ENCODE measurements around the gene CCNI2. TPM values are rescaled to one million over a fixed set of nuclear protein-coding genes. Genes with fewer than 3 reads are reported as not detected.

Gene CCNI2
- total RNA-seq, 1 donor from 2014 or later, result 3.8 TPM

DNA sequence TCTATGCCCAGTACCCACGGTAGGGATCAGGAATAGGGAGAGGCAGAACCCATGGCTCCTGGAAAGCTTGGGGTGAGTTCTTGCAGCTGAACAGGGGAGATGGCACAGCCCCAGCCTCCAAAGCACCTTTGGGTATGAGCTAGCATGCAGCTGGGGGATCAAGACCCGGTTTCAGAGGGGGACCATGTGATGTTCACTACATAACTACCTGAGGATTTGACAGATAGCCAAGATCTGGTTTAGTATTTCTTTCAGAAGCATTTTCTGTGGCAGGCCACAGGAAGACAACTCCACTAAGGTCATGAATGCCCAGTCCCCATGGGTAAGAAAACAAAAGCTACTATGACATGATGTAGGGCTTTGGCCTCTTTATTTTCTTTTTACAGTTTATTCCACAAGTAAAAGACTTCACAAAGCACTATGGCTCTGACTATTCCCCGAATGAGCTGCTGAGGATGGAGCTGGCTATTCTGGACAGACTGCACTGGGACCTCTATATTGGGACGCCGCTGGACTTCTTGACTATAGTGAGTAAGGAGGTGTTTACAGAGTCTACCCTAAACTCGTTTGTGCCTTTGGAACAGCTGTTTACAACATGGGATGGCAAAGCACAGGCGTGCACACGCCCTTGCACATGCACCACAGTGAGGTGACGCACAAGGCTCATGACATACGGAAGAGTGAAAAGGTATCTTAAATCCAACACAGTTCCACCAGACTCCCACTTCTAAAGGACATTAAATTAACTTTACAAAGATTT is 3.4 kb downstream of the CCNI2 start:
- TF ChIP-seq, protein P1, sequence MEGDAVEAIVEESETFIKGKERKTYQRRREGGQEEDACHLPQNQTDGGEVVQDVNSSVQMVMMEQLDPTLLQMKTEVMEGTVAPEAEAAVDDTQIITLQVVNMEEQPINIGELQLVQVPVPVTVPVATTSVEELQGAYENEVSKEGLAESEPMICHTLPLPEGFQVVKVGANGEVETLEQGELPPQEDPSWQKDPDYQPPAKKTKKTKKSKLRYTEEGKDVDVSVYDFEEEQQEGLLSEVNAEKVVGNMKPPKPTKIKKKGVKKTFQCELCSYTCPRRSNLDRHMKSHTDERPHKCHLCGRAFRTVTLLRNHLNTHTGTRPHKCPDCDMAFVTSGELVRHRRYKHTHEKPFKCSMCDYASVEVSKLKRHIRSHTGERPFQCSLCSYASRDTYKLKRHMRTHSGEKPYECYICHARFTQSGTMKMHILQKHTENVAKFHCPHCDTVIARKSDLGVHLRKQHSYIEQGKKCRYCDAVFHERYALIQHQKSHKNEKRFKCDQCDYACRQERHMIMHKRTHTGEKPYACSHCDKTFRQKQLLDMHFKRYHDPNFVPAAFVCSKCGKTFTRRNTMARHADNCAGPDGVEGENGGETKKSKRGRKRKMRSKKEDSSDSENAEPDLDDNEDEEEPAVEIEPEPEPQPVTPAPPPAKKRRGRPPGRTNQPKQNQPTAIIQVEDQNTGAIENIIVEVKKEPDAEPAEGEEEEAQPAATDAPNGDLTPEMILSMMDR (conservative IDR thresholded peaks at IDR 0.05; ENCODE audit: low read depth, low read length), result no peak
- no peak for DNase-seq (ENCODE audit: low read depth)
- no peak overlapping the region for H3K4me3 ChIP-seq (ENCODE audit: low read depth, low read length)

DNA sequence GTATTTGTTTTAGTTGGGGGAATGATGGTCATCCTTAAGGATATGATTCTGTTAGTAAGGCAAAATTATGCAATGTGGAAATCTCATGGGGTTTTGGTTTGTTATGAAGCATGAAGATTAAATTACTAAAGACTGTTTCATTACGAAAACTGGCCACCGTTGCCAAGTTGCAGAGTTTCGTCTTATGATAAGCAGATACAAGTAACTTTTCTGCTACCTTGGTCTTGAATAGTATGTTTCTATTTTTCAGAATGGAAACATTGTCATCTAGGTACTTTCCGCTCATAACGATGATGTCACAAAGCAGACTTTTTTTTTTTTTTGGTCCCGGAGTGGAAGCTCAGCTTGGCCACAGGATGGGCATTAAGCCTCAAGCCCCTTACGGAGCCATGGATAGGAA is 4.2 kb downstream of the CCNI2 start:
- H3K4me3 ChIP-seq (ENCODE audit: low read depth, low read length), result no peak overlapping the region
- no peak for DNase-seq (ENCODE audit: low read depth)
- TF ChIP-seq, protein P1 (conservative IDR thresholded peaks at IDR 0.05; ENCODE audit: low read depth, low read length), result no peak

DNA sequence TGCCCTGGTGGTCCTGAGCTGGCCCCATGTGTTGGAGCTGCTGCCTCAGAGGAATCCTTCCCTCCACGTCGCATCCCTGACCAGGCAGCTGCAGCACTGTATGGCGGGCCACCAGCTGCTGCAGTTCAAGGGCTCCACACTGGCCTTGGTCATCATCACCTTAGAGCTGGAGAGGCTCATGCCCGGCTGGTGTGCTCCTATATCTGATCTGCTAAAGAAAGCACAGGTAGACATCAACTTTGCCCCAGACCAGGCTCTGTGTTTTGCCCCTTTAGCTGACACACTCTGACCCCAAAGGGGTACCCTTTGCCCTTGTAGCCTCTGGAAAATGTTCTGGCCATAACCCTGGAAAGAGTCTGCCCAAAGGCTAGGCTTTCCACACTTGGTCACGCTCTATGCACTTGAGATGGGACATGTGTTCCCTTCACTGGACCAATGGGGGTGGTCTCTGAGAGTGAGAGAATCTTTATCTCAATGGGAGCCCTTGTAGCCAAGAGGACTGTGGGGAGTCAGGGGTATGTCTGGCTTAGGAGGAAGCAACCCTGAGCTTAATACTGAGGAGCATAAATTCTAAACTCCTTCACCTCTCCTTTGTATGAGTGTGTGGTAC is 4.8 kb downstream of the CCNI2 start:
- no peak for DNase-seq (ENCODE audit: low read depth)
- TF ChIP-seq, protein P1 (conservative IDR thresholded peaks at IDR 0.05; ENCODE audit: low read depth, low read length), result no peak
- H3K4me3 ChIP-seq (ENCODE audit: low read depth, low read length), result no peak overlapping the region

DNA sequence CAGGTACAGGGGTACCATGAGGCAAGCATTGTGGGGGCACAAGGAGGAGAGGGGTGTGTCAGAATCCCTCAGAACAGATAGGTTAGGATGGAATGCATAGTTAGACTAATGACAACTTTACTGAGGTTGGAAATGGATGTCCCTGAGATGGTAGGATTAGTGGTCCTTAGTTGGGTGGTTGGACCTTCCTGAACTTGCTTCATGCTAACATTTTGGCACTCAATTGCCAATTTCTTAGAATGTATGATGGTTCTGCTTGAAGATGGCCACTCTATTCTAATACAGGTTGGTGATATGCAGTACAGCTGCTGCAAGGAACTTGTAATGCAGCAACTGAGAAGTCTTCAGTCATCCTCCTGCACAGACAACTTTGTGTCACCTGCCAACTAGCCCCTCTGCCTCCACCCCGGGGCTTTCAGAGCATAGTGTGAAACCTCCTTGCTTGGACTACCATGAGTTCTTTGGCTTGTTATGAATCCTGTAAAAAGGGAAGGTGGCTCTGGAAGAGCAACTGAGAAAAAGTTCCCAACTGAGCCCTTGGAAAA is 5.4 kb downstream of the CCNI2 start:
- TF ChIP-seq, protein P1 (conservative IDR thresholded peaks at IDR 0.05; ENCODE audit: low read depth, low read length), result no peak
- H3K4me3 ChIP-seq (ENCODE audit: low read depth, low read length), result no peak overlapping the region
- DNase-seq (ENCODE audit: low read depth), result no peak

DNA sequence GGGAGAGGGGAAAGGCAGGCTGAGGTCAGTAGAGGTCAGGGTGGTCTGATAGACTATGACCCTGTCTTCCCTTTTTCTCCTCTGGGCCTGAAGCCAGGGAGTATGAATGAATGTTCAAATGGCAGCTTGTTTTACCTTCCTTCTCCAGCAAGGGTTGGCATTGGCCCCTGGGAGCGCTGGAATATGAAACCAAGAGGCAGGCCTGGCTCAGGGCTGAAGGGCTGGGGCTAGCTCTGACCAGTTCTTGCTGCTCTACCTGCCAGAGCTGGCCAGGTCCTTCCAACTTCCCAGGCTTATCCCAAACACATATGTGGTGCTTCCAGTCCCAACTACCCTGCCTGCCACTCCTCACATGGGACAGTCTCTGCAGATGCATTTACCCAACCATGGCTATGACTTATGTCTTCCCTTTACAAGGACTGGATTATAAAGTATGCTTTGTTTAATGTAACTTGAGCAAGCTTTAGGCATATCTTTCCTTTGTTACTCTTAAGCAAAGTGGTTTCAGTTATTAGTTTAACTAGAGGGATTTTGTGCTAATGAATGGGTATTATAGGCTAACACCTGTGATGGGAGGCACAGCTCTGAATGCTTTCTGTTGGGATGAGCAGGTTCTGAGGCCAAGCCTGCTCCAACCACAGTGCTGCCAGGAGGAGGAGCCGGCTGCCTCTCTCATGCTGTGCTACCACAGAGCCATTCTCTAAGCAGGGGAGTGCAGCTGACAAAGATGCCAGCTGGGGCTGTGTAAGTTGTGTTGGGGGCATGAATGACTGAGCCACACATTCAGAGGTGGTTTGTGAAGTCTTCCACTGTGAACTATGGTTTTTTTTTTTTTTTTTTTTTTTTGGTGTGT is 6.1 kb downstream of the CCNI2 start:
- TF ChIP-seq, protein P1 (conservative IDR thresholded peaks at IDR 0.05; ENCODE audit: low read depth, low read length), result peak; percentile 51
- H3K4me3 ChIP-seq (ENCODE audit: low read depth, low read length), result no peak overlapping the region
- DNase-seq (ENCODE audit: low read depth), result no peak

DNA sequence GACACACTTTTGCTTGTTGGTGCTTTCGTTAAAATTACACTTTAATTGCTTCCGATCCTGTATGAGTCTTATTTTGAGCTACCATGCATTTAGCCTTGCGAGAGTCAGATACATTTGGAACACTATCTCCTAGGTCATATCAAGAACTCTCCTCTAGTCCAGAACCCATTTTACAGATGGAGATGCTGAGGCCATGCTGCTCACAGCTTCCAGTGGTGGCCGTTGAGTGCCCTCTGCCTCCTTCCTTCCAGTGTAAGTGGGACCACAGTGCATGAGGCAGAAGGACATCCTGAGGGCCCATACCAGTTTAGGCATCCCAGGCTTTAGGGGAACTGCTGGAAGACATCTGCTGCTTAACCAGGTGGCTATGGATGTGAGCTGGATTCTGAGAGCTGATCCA is 6.9 kb downstream of the CCNI2 start:
- DNase-seq (ENCODE audit: low read depth), result no peak
- TF ChIP-seq, protein P1 (conservative IDR thresholded peaks at IDR 0.05; ENCODE audit: low read depth, low read length), result no peak
- no peak overlapping the region for H3K4me3 ChIP-seq (ENCODE audit: low read depth, low read length)

Data from epithelial cell of proximal tubule (primary cell).